ENCODE results near the gene HHAT. TPM values are rescaled to one million over a fixed set of nuclear protein-coding genes. Genes with fewer than 3 reads are reported as not detected.

The HHAT gene
- polyA plus RNA-seq, 3 donors: 1.1 to 1.6 (median 1.5) TPM

GRCh38 chr1:210605099-210605498 lies 276.4 kb downstream of the HHAT start:
- no peak overlapping the region for H3K27ac ChIP-seq (ENCODE audit: low read depth in 1 of 2, low read length in 2 of 2)
- intact Hi-C loops (cut with micrococcal nuclease): no loop called here
- H3K27me3 Mint-ChIP-seq (ENCODE audit: low read depth in 3 of 3): no peaks in the 10 kb centered on the region
- no CpG with 5 or more reads among the region's 2 CpGs for WGBS (ENCODE audit: insufficient coverage)
- H4K20me1 ChIP-seq (ENCODE audit: insufficient read depth, low read length): no peaks in the 10 kb centered on the region
- no peaks in the 10 kb centered on the region for H3K4me1 ChIP-seq (ENCODE audit: control insufficient read depth in 1 of 2, insufficient read depth in 2 of 2, low read length in 2 of 2)
- H3K36me3 ChIP-seq (replicated peaks in 1 of 2; ENCODE audit: control insufficient read depth in 1 of 2, insufficient read depth in 2 of 2, low read length in 2 of 2): no peaks in the 10 kb centered on the region
- DNase-seq: no peak
- H3K9me3 Mint-ChIP-seq: peaks cover 4 to 9% (median 7%) of the 10 kb centered on the region in 7 donors
- H2AFZ ChIP-seq (ENCODE audit: insufficient read depth, low read depth, low read length, poor library complexity, severe bottlenecking): no peak overlapping the region
- no peaks in the 10 kb centered on the region for H3K36me3 Mint-ChIP-seq
- H3K4me1 Mint-ChIP-seq: peaks cover 5% of the 10 kb centered on the region
- no peak overlapping the region for H3K4me2 ChIP-seq (replicated peaks; ENCODE audit: extremely low read depth, low read length, poor library complexity, severe bottlenecking)
- no peaks in the 10 kb centered on the region for H3K9me3 ChIP-seq (replicated peaks in 1 of 2; ENCODE audit: control insufficient read depth in 1 of 2, insufficient read depth in 1 of 2, low read length in 2 of 2)
- H3K27me3 ChIP-seq (ENCODE audit: control insufficient read depth in 2 of 2, insufficient read depth in 2 of 2, low read length in 2 of 2): no peaks in the 10 kb centered on the region
- no peak overlapping the region for H3K4me3 ChIP-seq (replicated peaks in 1 of 3; ENCODE audit: low read depth in 2 of 3, low read length in 3 of 3)
- H3K27ac Mint-ChIP-seq: no peak overlapping the region
- no peaks in the 10 kb centered on the region for H3K79me2 ChIP-seq (ENCODE audit: insufficient read depth, low read length)
- no peak overlapping the region for H3K4me3 Mint-ChIP-seq
- TF ChIP-seq CTCF (IDR thresholded peaks at IDR 0.05): no peak
- H3K9ac ChIP-seq (ENCODE audit: insufficient read depth, low read length, poor library complexity, severe bottlenecking): no peak overlapping the region

- no peak overlapping the region for H3K27ac ChIP-seq (ENCODE audit: low read depth in 1 of 2, low read length in 2 of 2)
- no peak for DNase-seq
- no peak overlapping the region for H2AFZ ChIP-seq (ENCODE audit: insufficient read depth, low read depth, low read length, poor library complexity, severe bottlenecking)
- H3K4me3 ChIP-seq (replicated peaks in 1 of 3; ENCODE audit: low read depth in 2 of 3, low read length in 3 of 3): no peak overlapping the region
- Mint-ChIP-seq H3K4me1 (peaks cover 5% of the 10 kb centered on the region), H3K9me3 (peaks cover 3 to 9% (median 7%) of the 10 kb centered on the region in 7 donors), H3K27me3 (ENCODE audit: low read depth in 3 of 3) (no peaks in the 10 kb centered on the region), H3K4me3 (no peak overlapping the region), H3K27ac (no peak overlapping the region), H3K36me3 (no peaks in the 10 kb centered on the region)
- no CpG with 5 or more reads among the region's 3 CpGs for WGBS (ENCODE audit: insufficient coverage)
- no peak for TF ChIP-seq CTCF (IDR thresholded peaks at IDR 0.05)
- no peak overlapping the region for H3K9ac ChIP-seq (ENCODE audit: insufficient read depth, low read length, poor library complexity, severe bottlenecking)
- H3K36me3 ChIP-seq (replicated peaks in 1 of 2; ENCODE audit: control insufficient read depth in 1 of 2, insufficient read depth in 2 of 2, low read length in 2 of 2): no peaks in the 10 kb centered on the region
- no peaks in the 10 kb centered on the region for H3K4me1 ChIP-seq (ENCODE audit: control insufficient read depth in 1 of 2, insufficient read depth in 2 of 2, low read length in 2 of 2)
- no peaks in the 10 kb centered on the region for H4K20me1 ChIP-seq (ENCODE audit: insufficient read depth, low read length)
- intact Hi-C loops (cut with micrococcal nuclease): no loop called here
- no peaks in the 10 kb centered on the region for H3K27me3 ChIP-seq (ENCODE audit: control insufficient read depth in 2 of 2, insufficient read depth in 2 of 2, low read length in 2 of 2)
- no peak overlapping the region for H3K4me2 ChIP-seq (replicated peaks; ENCODE audit: extremely low read depth, low read length, poor library complexity, severe bottlenecking)
- H3K9me3 ChIP-seq (replicated peaks in 1 of 2; ENCODE audit: control insufficient read depth in 1 of 2, insufficient read depth in 1 of 2, low read length in 2 of 2): no peaks in the 10 kb centered on the region
- H3K79me2 ChIP-seq (ENCODE audit: insufficient read depth, low read length): no peaks in the 10 kb centered on the region
Observed at GRCh38 chr1:210607361-210607760, 278.7 kb downstream of the HHAT start.
